Ecto neural progenitor cell (in vitro differentiated cells): ENCODE results near the gene WAS.

ENCODE experiments used
- DNase-seq: peaks from one replicate; pipeline ENCODE4 v3.0.0-alpha.2; 2018; ENCODE audit warnings: low spot score

Gene WAS

DNA sequence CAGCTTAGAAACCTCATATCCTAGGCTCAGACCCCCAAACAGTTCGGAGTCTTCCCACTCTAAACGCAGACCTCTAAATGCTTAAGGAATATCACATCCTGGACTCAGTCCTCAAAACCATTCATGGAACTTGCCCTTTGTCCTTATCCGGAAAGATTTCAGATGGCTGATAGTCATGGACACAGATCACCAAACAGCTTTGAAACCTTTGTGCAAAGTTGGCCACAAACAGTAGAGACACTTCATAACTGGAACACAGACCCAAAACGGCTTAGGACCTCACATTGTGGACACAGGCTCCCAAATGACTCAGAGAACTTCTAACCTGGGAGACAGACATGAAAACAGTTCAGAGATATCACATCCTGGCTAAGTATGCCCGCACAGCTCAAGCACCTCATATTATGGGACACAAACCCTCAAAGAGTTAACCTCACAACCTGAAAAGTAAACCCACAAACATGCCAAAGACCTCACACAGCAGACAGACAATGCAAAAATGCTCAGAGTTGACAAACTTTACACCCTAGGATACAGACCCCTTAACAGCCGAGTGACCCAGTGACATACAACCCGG, 28.4 kb downstream of the WAS start:
- no peak for DNase-seq

DNA sequence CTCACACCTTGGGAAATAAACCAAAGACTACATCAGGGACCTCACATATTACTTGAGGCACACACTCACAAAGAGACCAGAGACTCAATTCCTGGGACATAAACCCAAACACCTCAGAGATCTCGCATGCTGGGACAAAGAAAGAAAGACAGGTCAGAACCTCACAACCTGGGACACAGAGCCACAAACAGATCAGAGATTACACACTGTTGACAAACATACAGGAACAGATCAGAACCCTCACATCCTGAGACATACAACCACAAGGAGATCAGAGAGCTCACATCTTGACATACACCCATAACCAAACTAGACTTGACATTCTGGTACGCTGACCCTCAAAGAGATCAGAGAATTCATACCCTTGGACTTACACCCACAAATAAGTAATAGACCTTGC, 30.2 kb downstream of the WAS start:
- DNase-seq = no peak

DNA sequence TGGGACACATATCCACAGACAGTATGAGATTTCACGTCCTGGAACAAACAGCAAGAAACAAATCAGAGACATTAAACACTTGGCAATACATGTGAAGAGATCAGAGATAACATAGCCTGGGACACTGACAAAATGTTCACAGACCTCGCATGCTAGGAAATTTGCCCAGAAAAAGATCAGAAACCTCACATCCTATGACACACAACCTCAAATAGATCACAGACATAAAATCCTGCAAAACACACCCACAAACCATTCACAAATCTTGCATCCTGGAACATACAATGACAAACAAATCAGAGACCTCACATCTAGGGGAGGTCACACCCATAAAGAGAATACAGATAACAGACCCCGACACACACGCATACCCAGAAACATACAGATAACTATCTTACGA, 31.0 kb downstream of the WAS start:
- no peak for DNase-seq

DNA sequence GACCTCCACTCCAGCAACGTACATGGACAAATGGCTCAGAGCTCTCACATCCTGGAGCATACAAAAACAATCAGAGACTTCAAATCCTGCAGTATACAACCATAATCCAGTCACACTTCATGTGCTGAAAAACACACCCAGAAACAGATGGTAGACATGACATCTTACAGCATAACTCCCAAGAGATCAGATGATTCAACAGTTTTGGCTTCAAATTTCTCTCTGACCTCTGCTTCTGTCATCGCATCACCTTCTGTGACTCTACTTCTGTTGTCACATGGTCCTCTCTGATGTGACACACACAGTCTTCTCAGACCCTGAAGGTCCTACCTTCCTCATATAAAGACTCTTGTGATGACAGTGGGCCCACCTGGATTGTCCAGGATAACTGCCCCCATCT, 31.5 kb downstream of the WAS start:
- no peak for DNase-seq

DNA sequence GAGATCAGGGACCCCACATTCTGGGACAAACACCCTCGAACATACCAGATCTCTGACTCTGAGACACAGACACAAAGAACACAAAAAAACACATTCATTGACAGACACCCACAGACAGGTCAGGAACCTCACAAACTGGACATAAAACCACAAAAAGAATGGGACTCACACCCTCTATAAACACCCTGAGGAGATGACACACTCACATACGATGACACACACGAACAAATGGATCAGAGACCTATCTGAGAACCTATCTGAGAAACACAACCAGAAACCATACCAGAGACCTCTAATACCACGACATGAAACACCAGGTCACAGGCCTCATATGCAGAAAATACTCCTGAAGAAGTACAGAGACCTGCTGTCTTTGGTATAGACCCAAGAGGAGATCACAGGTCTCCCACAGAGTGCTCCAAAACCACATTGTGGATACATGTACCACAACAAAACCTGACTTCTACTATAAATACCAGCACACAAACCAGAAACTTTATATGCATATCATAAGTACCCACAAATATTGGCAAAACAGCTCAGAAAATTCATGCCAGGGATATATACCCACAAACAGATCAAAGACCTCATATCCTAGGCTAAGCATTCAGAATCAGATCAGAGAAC, 32.4 kb downstream of the WAS start:
- no peak for DNase-seq

DNA sequence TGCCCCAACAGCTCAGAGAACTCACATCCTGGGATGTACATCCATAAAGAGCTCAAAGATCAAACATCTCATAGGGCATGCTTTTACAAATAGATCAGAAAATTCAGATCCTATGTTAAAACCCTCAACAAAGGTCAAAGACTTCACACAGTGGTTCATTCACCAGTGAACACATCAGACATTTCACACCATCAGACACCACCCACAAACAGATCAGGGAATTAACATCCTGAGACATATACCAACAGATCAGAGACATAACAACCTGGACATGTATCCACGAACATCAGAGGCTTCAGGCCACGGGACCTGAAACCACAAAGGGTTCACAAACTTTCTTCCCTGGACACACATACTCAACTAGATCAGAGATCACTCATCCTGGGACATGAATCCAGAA, 36.4 kb downstream of the WAS start:
- no peak for DNase-seq

DNA sequence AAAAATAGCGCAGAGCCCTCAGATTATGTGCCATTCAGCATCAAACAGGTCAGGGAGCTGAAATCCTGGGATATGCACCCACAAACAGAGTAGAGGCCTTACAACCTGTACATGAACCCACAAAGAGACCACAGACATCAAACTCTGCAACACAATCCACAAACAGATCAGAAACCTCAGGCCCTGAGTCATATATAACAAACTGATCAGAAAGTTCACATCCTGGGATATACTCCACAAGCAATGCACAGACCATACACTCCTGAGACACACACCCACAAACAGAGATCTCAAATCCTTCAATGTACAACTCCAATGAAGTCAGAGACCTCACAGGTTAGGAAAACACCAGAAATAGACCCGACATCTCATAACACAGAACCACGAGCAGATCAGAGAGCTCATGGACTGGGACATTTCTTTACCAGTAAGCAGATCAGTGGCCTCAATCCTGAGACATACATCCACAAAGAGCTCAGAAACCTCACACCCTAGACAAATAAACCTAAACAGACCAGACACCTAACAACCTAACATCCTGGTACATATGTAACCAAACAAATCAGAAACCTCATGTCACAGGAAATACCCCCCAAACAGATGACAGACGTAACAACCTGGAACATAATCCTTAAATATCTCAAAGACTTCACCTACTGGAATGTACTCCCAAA, 37.1 kb downstream of the WAS start:
- no peak for DNase-seq

DNA sequence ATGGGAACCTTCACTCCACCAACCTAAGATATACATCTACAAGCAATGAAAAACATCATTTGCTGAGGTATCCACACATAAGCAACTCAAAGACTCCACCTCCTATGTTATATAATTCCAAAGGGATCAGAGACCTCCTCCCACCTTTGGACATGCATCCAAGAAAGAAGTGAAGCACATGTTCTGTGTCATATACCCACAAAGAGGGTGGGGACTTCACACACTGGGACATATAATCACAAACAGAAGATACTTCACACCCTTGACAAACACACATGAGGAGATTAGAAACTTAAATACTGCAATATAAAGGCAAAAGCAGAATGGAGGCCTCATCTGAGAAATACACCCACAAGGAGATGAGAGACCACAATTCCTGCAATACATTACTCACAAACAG, 38.3 kb downstream of the WAS start:
- DNase-seq = no peak

DNA sequence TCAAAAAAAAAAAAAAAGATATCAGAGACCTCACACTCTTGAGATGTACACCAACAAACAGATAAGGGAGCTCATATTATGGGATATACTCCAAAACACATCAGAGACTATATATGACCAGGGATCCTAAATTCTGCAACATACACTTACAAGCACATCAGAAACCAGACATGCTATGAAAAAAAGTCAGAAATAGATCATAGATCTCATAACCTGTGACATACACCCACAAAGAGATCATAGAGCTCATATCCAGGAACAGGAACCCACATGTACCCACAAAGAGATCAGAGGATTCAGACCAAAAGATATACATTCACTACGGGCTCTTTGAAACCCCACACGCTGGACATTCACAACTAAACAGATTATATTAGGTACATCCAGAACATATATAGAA, 43.0 kb downstream of the WAS start:
- no peak for DNase-seq

DNA sequence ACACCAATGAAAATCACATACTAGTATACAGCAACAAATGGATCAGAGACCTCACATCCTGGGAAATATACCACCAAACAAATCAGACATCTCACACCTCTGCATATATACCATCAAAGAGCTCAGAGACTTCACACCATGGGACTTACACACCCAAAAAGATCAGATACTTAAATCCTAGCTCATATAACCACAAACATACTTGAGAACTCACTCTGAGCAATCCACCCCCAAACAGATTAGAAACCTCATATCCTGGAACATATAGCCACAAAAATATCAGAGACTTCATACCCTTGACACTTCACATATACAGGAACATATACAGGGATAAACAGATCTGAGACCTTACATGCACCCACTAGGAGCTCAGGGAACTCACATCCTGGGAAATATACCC, 45.1 kb downstream of the WAS start:
- no peak for DNase-seq

DNA sequence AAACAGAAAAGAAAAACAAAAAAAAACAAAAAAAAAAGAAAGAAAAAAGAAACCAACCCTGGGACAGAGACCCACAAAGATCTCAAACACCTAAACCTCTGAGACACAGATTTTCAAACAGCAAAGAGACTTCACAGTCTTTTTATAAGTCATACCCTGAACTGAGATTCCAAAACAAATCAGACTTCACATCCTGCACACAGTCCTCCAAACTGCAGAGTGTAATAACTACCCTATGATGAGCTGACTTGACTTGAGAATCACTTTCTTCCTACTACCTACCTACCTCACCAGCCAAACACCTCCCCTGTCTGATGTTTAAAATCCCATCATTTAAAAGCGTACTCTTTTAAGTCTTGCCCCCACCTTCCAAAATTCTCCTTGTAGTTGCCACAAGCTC, 52.7 kb downstream of the WAS start:
- no peak for DNase-seq

DNA sequence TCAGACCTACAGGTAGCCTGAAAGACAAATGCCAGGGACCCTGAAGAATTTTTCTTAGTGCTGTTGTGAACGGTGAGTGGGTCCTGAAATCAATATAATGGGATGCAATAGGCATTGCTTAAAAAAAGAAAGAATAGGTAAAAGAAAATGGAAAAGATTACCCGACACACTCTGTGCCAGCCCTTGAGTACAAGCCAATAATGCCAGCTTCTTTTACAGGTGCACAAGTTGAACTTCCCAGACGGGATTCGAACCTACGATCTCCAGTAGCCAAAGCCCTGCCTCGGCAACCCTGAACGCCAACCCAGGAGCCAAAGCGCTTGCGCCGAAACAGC, 53.2 kb downstream of the WAS start:
- DNase-seq = no peak

DNA sequence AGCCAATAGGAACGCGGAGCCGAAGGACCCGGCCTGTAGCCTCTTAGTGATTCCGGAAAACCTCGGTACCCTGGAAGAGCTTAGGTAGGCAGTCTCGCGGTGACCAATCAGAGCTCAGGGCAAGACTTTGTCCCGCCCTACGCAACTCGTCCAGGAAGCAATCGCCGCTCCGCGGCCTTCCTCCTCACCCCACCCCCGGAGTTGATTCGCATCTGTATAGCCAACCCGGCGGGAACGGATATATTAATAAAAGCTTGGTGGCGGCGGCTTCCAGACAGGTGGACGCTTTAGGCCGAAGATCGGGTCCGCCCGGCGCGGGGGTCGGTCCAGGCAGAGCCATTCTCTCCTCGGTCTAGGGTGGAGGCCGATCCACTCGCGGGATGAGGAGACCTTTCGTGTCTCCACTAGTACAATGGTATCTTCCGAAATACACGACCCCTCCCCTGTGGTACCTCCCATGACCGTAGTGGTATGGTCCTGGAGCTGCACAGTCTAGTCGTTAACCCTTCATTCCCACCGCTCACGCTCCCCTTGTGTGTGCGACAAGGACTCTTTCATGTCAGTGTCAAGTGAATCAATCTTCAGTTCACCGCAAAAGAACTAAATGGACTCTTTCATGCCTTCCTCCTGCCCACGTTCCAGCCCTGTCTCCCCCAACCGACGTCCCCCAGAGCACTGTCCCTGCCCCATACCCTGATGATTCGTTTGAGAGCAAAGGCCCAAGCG, 53.8 kb downstream of the WAS start:
- DNase-seq = peak; percentile 88

DNA sequence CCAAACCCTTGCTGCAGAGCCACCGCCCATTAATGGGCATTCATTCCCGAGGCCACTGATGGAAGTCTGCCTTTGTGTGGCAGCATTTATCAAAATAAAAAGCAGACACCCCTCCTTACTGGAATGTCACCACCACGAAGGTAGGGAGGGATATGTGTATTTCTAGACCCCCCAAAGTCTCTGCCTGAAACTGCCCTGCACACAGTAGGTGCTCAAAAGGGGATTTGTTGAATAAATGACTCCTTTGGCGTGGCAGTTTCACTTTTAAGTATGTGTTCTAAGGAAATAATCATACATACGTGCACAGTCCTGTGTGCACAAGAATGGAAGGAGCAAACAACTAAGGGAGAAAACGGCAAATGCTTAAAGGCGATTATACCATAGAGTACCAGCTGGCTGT, 54.3 kb downstream of the WAS start:
- no peak for DNase-seq
